Duodenal mucosa (tissue), 2 donors: Measurements from ENCODE around the gene EPB41L1.

Experiments used
- H3K27ac ChIP-seq: one replicate; pipeline ENCODE4 v1.7.0; 2013; ENCODE audit warnings: low read depth, low read length
- H3K27me3 ChIP-seq, 2 donors: one replicate each; pipeline ENCODE4 v1.7.0; 2013; ENCODE audit warnings: low read length in 2 of 2, control low read depth in 1 of 2; ENCODE audit not compliant: insufficient read depth in 2 of 2, control insufficient read depth in 1 of 2
- H3K36me3 ChIP-seq, 2 donors: one replicate each; pipeline ENCODE4 v1.7.0; 2013; ENCODE audit warnings: low read length in 2 of 2, control low read depth in 1 of 2; ENCODE audit not compliant: insufficient read depth in 2 of 2, control insufficient read depth in 1 of 2
- H3K4me1 ChIP-seq, 2 donors: one replicate each; pipeline ENCODE4 v1.7.0; 2013; ENCODE audit warnings: low read length in 2 of 2, control low read depth in 1 of 2; ENCODE audit not compliant: insufficient read depth in 2 of 2, control insufficient read depth in 1 of 2
- H3K4me3 ChIP-seq, 2 donors: one replicate each; pipeline ENCODE4 v1.7.0; 2013; ENCODE audit warnings: low read length in 2 of 2, low read depth in 1 of 2
- H3K9ac ChIP-seq, 2 donors: one replicate each; pipeline ENCODE4 v1.7.0; 2013; ENCODE audit warnings: low read length in 2 of 2, low read depth in 1 of 2
- H3K9me3 ChIP-seq, 2 donors: one replicate each; pipeline ENCODE4 v1.7.0; 2013; ENCODE audit warnings: low read length in 2 of 2, control low read depth in 1 of 2; ENCODE audit not compliant: control insufficient read depth in 1 of 2

The EPB41L1 gene

DNA sequence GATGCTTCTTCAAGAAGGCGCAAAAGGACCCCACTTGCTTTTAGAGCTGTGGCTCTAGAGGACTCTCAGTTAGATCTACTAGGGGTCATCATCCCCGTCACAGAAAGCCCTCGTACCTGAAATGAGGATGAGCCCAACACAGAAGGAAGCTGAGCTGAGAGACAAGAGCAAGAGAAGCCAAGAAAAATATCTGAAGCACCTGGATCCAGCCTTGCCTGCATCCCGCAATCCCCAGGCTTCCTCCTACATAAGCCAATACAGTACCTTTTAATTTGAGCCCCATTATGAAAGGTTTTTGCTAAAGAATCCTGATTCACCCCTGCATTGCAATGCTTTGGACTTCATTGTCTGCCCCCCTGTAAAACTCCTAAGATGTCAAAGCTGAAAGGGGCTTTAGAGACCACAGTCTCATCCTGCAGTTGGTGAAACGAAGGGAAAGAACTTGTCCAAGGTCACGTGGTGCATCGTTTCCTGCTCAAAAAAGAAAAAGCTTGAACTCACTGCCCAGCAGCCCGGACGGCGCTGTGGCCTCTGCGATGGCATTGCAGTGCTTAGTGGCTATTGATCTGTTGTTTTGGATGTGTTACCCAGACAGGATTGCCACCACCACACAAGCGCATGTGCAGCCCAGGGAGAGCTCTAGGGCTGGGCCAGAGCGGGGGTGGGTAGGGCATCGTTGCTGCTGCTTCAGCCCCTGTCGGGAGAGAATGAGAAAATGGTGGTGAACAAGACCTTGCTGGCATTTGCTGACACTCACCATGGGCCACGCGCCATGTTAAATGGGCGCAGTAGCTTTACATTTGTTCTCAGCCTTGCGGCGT, 110.1 kb downstream of the EPB41L1 start:
- no peaks in the 10 kb centered on the region for H3K4me1 ChIP-seq
- no peak overlapping the region for H3K9ac ChIP-seq
- no peaks in the 10 kb centered on the region for H3K36me3 ChIP-seq
- H3K9me3 ChIP-seq, result no peaks in the 10 kb centered on the region
- no peak overlapping the region for H3K27ac ChIP-seq
- H3K27me3 ChIP-seq, result no peaks in the 10 kb centered on the region
- no peak overlapping the region for H3K4me3 ChIP-seq

DNA sequence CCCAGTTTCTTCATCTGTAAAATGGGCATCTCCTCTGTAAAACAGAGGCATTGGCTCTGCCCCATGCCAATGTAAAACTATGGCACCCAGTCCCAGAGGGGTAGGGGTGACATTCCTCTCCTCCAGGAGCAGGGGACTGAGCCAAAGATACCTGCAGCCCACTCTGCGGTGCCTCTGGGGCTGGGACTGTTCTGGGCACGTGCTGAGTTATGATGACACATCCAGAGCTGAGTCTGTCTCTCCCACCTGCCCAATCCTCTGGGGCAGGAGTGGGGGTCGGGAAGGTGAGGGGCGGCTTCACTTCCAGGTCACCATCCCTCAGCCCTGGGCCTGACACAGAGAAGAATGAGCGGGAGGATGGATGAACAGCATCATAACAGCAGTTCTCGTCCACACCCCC, 111.6 kb downstream of the EPB41L1 start:
- no peaks in the 10 kb centered on the region for H3K9me3 ChIP-seq
- no peak overlapping the region for H3K27ac ChIP-seq

DNA sequence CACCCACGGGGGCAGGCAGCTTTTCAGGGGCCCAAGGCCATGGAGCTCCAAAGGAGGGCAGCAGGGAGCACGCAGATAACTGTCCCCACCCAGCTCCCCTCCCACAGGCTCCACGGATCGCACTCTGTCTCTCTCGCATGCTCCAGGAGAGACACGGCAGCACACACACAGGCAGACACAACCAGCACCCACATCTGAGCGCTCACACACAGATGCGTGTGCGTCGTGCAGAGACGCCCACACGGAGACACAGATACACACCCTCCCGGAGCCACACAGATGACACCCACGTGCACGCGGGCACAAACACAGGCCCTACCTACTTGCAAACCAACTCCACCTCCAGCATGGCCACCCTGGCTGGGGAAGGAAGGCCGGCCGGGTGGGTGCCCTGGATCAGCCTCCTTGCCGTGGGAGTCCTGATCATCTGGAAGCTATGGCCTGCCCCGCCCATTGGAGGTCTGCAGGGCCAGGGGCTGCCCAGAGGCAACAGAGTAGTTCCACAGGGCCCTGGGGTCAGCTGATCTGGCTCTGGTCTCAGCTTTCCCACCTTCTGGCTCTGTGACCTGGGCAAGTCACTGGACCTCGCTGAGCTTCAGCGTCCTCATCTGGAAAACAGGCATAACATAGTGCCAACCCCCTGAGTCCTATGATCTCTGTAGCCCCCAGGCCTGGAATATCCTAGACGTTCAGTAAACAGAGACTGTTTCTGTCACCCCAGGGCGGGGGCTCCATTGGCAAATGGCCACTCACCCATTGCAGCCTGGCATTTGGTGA, 113.3 kb downstream of the EPB41L1 start:
- Histone ChIP-seq H3K9ac (no peak overlapping the region), H3K36me3 (no peaks in the 10 kb centered on the region), H3K27me3 (no peaks in the 10 kb centered on the region), H3K27ac (no peak overlapping the region), H3K4me3 (no peak overlapping the region), H3K4me1 (no peaks in the 10 kb centered on the region), H3K9me3 (no peaks in the 10 kb centered on the region)

More for the DNA sequence above, 111.6 kb downstream of the EPB41L1 start:
- no peak overlapping the region for H3K4me3 ChIP-seq
- H3K27me3 ChIP-seq, result no peaks in the 10 kb centered on the region
- H3K9ac ChIP-seq, result no peak overlapping the region
- H3K4me1 ChIP-seq, result no peaks in the 10 kb centered on the region
- H3K36me3 ChIP-seq, result no peaks in the 10 kb centered on the region

- H3K27me3 ChIP-seq, result no peaks in the 10 kb centered on the region
Observed at GRCh38 chr20:36268440-36269342, 114.2 kb downstream of the EPB41L1 start.

GRCh38 chr20:36269507-36269906, 115.0 kb downstream of the EPB41L1 start:
- H3K9me3 ChIP-seq, result no peaks in the 10 kb centered on the region
- no peaks in the 10 kb centered on the region for H3K4me1 ChIP-seq
- H3K27ac ChIP-seq, result no peak overlapping the region
- H3K4me3 ChIP-seq, result no peak overlapping the region
- no peak overlapping the region for H3K9ac ChIP-seq
- H3K27me3 ChIP-seq, result no peaks in the 10 kb centered on the region
- H3K36me3 ChIP-seq, result no peaks in the 10 kb centered on the region

More at GRCh38 chr20:36268440-36269342, 114.2 kb downstream of the EPB41L1 start:
- H3K36me3 ChIP-seq, result no peaks in the 10 kb centered on the region
- no peak overlapping the region for H3K4me3 ChIP-seq
- H3K4me1 ChIP-seq, result no peaks in the 10 kb centered on the region
- H3K9me3 ChIP-seq, result no peaks in the 10 kb centered on the region
- no peak overlapping the region for H3K27ac ChIP-seq
- H3K9ac ChIP-seq, result no peak overlapping the region

DNA sequence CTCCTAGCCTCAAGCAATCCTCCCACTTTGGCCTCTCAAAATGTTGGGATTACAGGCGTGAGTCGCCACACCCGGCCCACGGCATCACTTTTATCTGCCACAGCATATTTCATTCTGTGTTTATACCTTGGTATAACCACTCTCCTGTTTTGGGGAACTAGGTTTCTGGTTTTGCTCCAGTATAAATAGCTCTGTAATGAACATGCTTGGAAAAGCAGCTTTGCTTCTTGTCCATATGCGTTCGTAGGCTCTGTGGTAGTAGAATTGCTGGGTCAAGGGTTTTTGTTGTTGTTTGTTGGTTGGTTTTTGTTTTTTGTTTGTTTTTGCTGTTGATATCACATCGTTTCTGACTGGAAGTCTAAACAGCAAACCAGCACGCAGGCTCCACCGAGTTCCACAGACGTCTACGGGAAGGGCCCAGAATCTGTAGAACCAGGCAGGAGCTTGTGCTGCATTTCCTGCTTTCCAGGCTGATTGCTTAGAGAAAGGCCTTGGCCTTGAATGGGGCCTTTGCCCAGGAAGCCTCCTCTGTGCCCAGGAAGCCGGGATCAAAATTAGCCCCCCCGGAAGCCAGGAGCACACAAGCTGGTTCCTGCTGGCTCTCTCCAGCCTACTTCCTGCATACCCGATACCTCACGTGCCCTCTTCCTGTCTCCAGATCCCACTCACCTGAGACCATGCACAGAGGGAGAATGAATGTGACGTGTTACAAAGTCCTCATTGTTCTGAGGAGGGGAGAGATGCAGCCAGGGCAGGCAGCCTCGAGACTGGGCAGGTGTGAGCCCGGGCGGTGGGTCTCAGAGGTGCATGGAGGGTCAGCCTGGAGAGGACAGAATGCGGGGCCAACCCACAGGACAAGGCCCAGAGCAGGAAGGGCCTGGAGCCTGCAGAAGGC, 116.5 kb downstream of the EPB41L1 start:
- no peaks in the 10 kb centered on the region for H3K9me3 ChIP-seq
- H3K9ac ChIP-seq, result no peak overlapping the region
- H3K27ac ChIP-seq, result no peak overlapping the region
- no peaks in the 10 kb centered on the region for H3K27me3 ChIP-seq
- no peak overlapping the region for H3K4me3 ChIP-seq
- H3K4me1 ChIP-seq, result no peaks in the 10 kb centered on the region
- no peaks in the 10 kb centered on the region for H3K36me3 ChIP-seq

DNA sequence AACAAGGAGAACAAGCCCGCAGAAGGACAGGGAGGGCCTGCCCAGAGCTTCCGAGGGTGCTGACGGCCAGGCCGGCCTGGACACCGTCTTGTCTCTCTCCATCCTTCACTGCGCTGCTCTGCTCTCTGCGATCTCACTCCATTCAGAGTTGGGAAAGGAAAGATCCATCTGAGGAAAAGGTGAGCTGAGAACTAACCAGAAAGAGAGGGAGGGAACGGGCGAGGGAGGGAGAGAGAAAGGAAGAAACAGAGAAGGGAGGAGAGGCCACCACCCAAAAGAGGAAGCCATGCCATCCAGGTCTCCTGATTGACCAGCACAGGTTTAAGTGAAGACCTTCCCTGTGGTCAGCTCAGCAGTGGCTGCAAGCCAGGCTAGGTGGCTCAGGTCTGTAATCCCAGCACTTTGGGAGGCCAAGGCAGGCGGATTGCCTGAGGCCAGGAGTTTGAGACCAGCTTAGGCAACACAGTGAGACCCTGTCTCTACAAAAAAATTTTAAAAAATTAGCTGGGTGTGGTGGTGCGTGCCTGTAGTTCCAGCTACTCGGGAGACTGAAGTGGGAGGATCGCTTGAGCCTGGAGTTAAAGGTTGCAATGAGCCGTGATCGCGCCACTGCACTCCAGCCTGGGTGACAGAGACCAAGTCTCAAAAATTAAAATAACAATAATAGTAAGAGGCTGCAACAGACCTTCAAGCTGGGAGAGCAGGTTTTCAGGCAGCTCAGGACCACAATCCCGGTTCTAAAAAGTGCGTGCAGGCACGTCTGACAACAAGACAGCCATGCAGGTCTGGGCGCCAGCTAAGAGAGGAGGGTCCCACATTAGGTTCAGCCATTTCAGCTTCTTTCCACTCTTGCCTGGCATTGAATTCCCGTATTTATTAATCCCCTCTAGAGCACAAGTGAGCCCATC, 117.4 kb downstream of the EPB41L1 start:
- no peaks in the 10 kb centered on the region for H3K36me3 ChIP-seq
- no peak overlapping the region for H3K4me3 ChIP-seq
- H3K27me3 ChIP-seq, result no peaks in the 10 kb centered on the region
- no peak overlapping the region for H3K27ac ChIP-seq
- H3K9ac ChIP-seq, result no peak overlapping the region
- no peaks in the 10 kb centered on the region for H3K9me3 ChIP-seq
- no peaks in the 10 kb centered on the region for H3K4me1 ChIP-seq

GRCh38 chr20:36272547-36273220, 118.1 kb downstream of the EPB41L1 start:
- no peaks in the 10 kb centered on the region for H3K4me1 ChIP-seq
- H3K9me3 ChIP-seq, result no peaks in the 10 kb centered on the region
- H3K9ac ChIP-seq, result no peak overlapping the region
- H3K36me3 ChIP-seq, result no peaks in the 10 kb centered on the region
- no peaks in the 10 kb centered on the region for H3K27me3 ChIP-seq
- no peak overlapping the region for H3K27ac ChIP-seq
- H3K4me3 ChIP-seq, result no peak overlapping the region
